ENCODE results near the gene DLX3.

DNA sequence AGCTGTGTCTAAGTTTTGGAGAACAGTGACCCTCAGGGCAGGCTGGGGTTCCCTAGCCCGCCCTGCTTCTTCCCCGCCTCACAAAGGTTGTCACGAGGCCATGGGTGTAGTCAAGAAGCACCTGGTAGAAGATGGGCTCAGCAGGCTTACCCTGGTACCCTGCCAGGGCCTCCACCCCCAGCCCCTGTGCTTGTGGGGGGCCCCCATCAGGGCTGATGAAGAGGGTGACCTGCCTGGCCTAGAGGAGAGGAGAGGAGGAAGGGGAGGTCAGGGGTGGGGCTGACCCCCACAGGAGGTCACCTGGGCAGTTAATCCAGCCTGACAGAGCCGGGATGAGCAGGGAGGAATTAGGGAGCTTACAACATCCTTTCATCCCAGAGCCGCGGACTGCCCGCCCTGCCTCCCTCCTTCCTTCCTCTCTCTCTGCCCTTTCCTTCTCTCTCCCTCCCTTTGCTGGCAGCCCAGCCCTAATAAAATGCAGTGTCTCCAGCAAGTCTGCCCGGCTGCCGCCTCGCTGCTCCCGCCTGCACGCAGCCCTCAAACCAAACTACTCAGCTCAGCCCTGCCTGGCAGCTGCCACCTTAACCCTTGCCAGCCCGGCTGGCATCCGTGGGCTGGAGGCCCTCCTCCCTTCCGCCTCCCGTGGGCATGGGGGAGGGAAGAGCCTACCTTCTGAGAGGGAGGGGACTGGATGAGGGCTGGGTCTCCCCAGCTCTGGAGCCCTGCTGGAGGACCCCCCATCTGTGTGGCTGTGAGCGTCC lies 7.2 kb downstream of the DLX3 start:
- no peak for TF ChIP-seq POLR2A (IDR thresholded peaks at IDR 0.05)
- TF ChIP-seq, protein P1, sequence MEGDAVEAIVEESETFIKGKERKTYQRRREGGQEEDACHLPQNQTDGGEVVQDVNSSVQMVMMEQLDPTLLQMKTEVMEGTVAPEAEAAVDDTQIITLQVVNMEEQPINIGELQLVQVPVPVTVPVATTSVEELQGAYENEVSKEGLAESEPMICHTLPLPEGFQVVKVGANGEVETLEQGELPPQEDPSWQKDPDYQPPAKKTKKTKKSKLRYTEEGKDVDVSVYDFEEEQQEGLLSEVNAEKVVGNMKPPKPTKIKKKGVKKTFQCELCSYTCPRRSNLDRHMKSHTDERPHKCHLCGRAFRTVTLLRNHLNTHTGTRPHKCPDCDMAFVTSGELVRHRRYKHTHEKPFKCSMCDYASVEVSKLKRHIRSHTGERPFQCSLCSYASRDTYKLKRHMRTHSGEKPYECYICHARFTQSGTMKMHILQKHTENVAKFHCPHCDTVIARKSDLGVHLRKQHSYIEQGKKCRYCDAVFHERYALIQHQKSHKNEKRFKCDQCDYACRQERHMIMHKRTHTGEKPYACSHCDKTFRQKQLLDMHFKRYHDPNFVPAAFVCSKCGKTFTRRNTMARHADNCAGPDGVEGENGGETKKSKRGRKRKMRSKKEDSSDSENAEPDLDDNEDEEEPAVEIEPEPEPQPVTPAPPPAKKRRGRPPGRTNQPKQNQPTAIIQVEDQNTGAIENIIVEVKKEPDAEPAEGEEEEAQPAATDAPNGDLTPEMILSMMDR (IDR thresholded peaks at IDR 0.05), result no peak

Data from uterus (tissue), 2 donors.